OCI-LY3 (cell line): ENCODE measurements around the gene NDUFB3.
"Not testable (repeated sequence)": the region's sequence is repeated elsewhere in the genome, so short reads cannot be mapped to it uniquely, and the experiment has no call there.

Source experiments
- EZH2phosphoT487 ChIP-seq: fragments of 200-600 bp; shearing (Covaris generic); IDR thresholded peaks from 2 replicates; pipeline ENCODE4 v1.6.1; 2018; ENCODE audit warnings: antibody characterized with exemption, mixed run types, low read depth
- TF ChIP-seq, protein P1 (sequence below): fragments of 200-600, 300-600 bp; sonication (generic); IDR thresholded peaks from 2 replicates; pipeline ENCODE4 v1.5.1; 2014; ENCODE audit warnings: antibody characterized with exemption, low read length, low read depth

DNA sequence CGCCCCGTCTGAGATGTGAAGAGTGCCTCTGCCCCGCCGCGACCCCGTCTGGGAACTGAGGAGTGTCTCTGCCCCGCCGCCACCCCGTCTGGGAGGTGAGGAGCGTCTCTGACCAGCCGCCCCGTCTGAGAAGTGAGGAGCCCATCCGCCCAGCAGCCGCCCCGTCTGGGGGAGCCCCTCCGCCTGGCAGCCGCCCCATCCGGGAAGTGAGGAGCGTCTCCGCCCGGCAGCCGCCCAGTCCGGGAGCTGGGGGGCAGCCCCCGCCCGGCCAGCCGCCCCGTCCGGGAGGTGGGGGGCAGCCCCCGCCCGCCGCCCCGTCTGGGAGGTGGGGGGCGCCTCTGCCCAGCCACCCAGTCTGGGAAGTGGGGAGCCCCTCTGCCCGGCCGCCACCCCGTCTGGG is 29.4 kb upstream of the NDUFB3 start:
- TF ChIP-seq, protein P1, sequence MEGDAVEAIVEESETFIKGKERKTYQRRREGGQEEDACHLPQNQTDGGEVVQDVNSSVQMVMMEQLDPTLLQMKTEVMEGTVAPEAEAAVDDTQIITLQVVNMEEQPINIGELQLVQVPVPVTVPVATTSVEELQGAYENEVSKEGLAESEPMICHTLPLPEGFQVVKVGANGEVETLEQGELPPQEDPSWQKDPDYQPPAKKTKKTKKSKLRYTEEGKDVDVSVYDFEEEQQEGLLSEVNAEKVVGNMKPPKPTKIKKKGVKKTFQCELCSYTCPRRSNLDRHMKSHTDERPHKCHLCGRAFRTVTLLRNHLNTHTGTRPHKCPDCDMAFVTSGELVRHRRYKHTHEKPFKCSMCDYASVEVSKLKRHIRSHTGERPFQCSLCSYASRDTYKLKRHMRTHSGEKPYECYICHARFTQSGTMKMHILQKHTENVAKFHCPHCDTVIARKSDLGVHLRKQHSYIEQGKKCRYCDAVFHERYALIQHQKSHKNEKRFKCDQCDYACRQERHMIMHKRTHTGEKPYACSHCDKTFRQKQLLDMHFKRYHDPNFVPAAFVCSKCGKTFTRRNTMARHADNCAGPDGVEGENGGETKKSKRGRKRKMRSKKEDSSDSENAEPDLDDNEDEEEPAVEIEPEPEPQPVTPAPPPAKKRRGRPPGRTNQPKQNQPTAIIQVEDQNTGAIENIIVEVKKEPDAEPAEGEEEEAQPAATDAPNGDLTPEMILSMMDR = not testable (repeated sequence)
- not testable (repeated sequence) for TF ChIP-seq EZH2phosphoT487
